ENCODE data around the gene TMEM255B. TPM values are rescaled to one million over a fixed set of nuclear protein-coding genes. Genes with fewer than 3 reads are reported as not detected.
"Not testable (repeated sequence)": the region's sequence is repeated elsewhere in the genome, so short reads cannot be mapped to it uniquely, and the experiment has no call there.

TMEM255B gene
- total RNA-seq, 1 donor from 2014 or later, result 1.7 TPM

DNA sequence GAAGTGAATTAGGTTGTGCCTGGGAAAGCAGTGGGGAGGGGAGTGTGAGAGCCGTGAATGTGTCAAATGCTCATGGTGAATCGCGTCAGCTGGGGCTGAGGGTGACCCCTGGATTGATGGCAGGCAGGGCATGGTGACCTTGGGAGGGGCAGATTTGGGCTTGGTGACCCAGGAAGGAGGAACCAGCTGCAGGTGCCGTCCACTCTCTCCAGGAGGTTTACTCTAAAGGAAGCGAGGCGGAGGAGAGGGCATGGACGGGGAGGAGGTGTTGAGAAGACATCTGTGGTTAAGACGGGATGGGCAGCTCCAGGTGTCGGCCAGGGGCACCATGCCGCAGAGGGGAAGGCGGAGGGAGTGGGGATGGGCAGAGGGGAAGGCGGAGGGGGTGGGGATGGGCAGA is 28.7 kb downstream of the TMEM255B start:
- no peak overlapping the region for H3K27ac Mint-ChIP-seq
- TF ChIP-seq CTCF (IDR thresholded peaks at IDR 0.05; ENCODE audit: unreplicated experiment), result no peak
- no peak overlapping the region for H3K4me3 Mint-ChIP-seq
- no peak for DNase-seq (ENCODE audit: low spot score in 2 of 2, unreplicated experiment in 2 of 2)
- no peaks in the 10 kb centered on the region for H3K4me1 Mint-ChIP-seq
- H3K27me3 Mint-ChIP-seq (ENCODE audit: low read depth), result peaks cover 33% of the 10 kb centered on the region
- H3K36me3 Mint-ChIP-seq, result no peaks in the 10 kb centered on the region
- H3K9me3 Mint-ChIP-seq, result no peaks in the 10 kb centered on the region

GRCh38 chr13:113788413-113789135 is 29.5 kb downstream of the TMEM255B start:
- H3K4me1 Mint-ChIP-seq, result no peaks in the 10 kb centered on the region
- H3K27ac Mint-ChIP-seq, result no peak overlapping the region
- DNase-seq (ENCODE audit: low spot score in 2 of 2, unreplicated experiment in 2 of 2), result no peak
- no peak for TF ChIP-seq CTCF (IDR thresholded peaks at IDR 0.05; ENCODE audit: unreplicated experiment)
- no peak overlapping the region for H3K4me3 Mint-ChIP-seq
- H3K27me3 Mint-ChIP-seq (ENCODE audit: low read depth), result peaks cover 32% of the 10 kb centered on the region
- H3K36me3 Mint-ChIP-seq, result no peaks in the 10 kb centered on the region
- H3K9me3 Mint-ChIP-seq, result no peaks in the 10 kb centered on the region

DNA sequence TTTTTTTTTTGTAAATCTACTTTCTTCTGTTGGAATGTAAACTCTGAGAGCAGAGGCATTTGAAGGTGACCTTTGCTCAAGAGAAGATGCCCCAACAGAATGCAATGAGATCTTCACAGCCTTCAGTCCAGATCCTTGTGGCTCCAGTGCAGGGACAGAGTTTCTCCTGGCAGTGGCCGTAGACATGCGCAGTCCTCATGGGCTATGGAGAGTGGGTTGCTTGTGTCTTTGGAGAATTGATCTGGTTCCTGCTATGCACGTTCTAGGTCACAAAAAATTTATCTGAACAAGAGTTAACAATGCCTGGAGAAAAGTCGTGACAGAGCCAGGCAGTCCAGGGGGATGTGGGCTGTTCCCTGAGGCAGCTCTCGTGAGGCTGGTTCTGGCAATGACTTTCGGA is 30.1 kb downstream of the TMEM255B start:
- peaks cover 27% of the 10 kb centered on the region for H3K27me3 Mint-ChIP-seq (ENCODE audit: low read depth)
- H3K36me3 Mint-ChIP-seq, result no peaks in the 10 kb centered on the region
- no peaks in the 10 kb centered on the region for H3K4me1 Mint-ChIP-seq
- DNase-seq (ENCODE audit: low spot score in 2 of 2, unreplicated experiment in 2 of 2), result no peak
- TF ChIP-seq CTCF (IDR thresholded peaks at IDR 0.05; ENCODE audit: unreplicated experiment), result no peak
- no peak overlapping the region for H3K4me3 Mint-ChIP-seq
- H3K27ac Mint-ChIP-seq, result no peak overlapping the region
- no peaks in the 10 kb centered on the region for H3K9me3 Mint-ChIP-seq

DNA sequence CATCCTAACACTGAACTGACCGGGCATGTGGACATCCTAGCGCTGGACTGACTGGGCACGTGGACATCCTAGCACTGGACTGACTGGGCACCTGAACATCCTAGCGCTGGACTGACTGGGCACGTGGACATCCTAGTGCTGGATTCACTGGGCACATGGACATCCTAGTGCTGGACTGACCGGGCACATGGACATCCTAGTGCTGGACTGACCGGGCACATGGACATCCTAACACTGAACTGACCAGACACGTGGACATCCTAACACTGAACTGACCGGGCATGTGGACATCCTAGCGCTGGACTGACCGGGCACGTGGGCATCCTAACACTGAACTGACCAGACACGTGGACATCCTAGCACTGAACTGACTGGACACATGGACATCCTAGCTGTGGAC is 30.9 kb downstream of the TMEM255B start:
- DNase-seq (ENCODE audit: low spot score in 2 of 2, unreplicated experiment in 2 of 2); H3K27ac Mint-ChIP-seq; H3K36me3 Mint-ChIP-seq; H3K9me3 Mint-ChIP-seq; H3K4me3 Mint-ChIP-seq; H3K4me1 Mint-ChIP-seq: not testable (repeated sequence)
- H3K27me3 Mint-ChIP-seq (ENCODE audit: low read depth), result peaks cover 22% of the 10 kb centered on the region

- no peak overlapping the region for H3K27ac Mint-ChIP-seq
- no peak for DNase-seq (ENCODE audit: low spot score in 2 of 2, unreplicated experiment in 2 of 2)
- no peaks in the 10 kb centered on the region for H3K4me1 Mint-ChIP-seq
- TF ChIP-seq CTCF (IDR thresholded peaks at IDR 0.05; ENCODE audit: unreplicated experiment), result no peak
- no peak overlapping the region for H3K4me3 Mint-ChIP-seq
- H3K27me3 Mint-ChIP-seq (ENCODE audit: low read depth), result peaks cover 20% of the 10 kb centered on the region
- H3K9me3 Mint-ChIP-seq, result no peaks in the 10 kb centered on the region
- no peaks in the 10 kb centered on the region for H3K36me3 Mint-ChIP-seq
Measured at GRCh38 chr13:113791226-113791625, 32.2 kb downstream of the TMEM255B start.

GRCh38 chr13:113791761-113792160 is 32.7 kb downstream of the TMEM255B start:
- H3K9me3 Mint-ChIP-seq, result no peaks in the 10 kb centered on the region
- H3K27ac Mint-ChIP-seq, result no peak overlapping the region
- no peak for DNase-seq (ENCODE audit: low spot score in 2 of 2, unreplicated experiment in 2 of 2)
- H3K4me1 Mint-ChIP-seq, result no peaks in the 10 kb centered on the region
- no peaks in the 10 kb centered on the region for H3K36me3 Mint-ChIP-seq
- no peak overlapping the region for H3K4me3 Mint-ChIP-seq
- H3K27me3 Mint-ChIP-seq (ENCODE audit: low read depth), result peaks cover 20% of the 10 kb centered on the region
- no peak for TF ChIP-seq CTCF (IDR thresholded peaks at IDR 0.05; ENCODE audit: unreplicated experiment)

Data from mesothelial cell of epicardium (in vitro differentiated cells).